K562 (cell line): Measurements from ENCODE around the gene POLR3E. TPM values are rescaled to one million over a fixed set of nuclear protein-coding genes. Genes with fewer than 3 reads are reported as not detected.

Experiments
- ATAC-seq: fragments of 200-7000 bp; cut with Tn5 transposase; 3 replicates; pipeline ENCODE4 v1.9.1; 2020; ENCODE audit warnings: moderate library complexity
- BruUV-seq: library from RNA; stranded (reverse); fragments of 400-500 nt; replicated peaks from 2 replicates; lab custom pipeline; 2021; lab: Mats Ljungman, UMichigan
- CTCF ChIA-PET: fragments of 300-600 bp; formaldehyde crosslinking; extraction: SDS; loops from one replicate; lab custom pipeline; 2021; ENCODE audit warnings: low intra/inter-chr PET ratio; lab: Yijun Ruan, JAX
- POLR2A ChIA-PET: fragments of 300-600, 350-650 bp; sonication (Branson Sonifier 250); formaldehyde crosslinking; extraction: SDS; loops from one replicate; lab custom pipeline; 2021; ENCODE audit warnings: antibody characterized with exemption, inconsistent platforms; lab: Yijun Ruan, JAX
- DNase-seq, 4 experiments: peaks; one replicate each; pipeline versions ENCODE4 v3.0.0 to v3.0.0-alpha.2; 2011 to 2018; ENCODE audit warnings: low spot score in 3 of 4, mixed read lengths in 3 of 4; ENCODE audit errors: extremely low read depth in 1 of 4
- FAIRE-seq: peaks from 2 replicates; lab custom pipeline; 2011; peaks lifted over from hg19 to GRCh38; lab: Jason Lieb, UNC
- H2AFZ ChIP-seq: 2 replicates; pipeline ENCODE4 v1.6.0; 2011; ENCODE audit warnings: low read depth, low read length, control low read depth, inconsistent platforms
- H3K27ac ChIP-seq: fragments of 200-600 bp; 3 replicates; pipeline ENCODE4 v1.8.0; 2011; ENCODE audit warnings: low read depth, mild to moderate bottlenecking, control low read depth, inconsistent platforms, low read length, moderate library complexity, mixed read lengths; ENCODE audit errors: extremely low read depth
- H3K27me3 ChIP-seq, 2 experiments: fragments of 300-600 bp in 1 of 2; 2 replicates in 1 of 2; 3 replicates in 1 of 2; pipeline versions ENCODE4 v1.6.0 to v1.8.0; 2011; ENCODE audit warnings: inconsistent platforms in 2 of 2, low read length in 2 of 2, mild to moderate bottlenecking in 1 of 2, mixed read lengths in 1 of 2, moderate library complexity in 1 of 2; ENCODE audit not compliant: control insufficient read depth in 2 of 2, insufficient read depth in 2 of 2
- H3K36me3 ChIP-seq: fragments of 300-600 bp; 3 replicates; pipeline ENCODE4 v1.8.0; 2011; ENCODE audit warnings: mild to moderate bottlenecking, low read length, inconsistent platforms; ENCODE audit not compliant: control insufficient read depth, insufficient read depth
- H3K4me1 ChIP-seq, 2 experiments: fragments of 200-600 bp in 1 of 2; replicated peaks in 1 of 2; 2 replicates in 1 of 2; 3 replicates in 1 of 2; pipeline versions ENCODE4 v1.5.1 to v1.8.0; 2011; ENCODE audit warnings: inconsistent platforms in 2 of 2, low read length in 2 of 2, mild to moderate bottlenecking in 1 of 2, mixed read lengths in 1 of 2, moderate library complexity in 1 of 2; ENCODE audit not compliant: control insufficient read depth in 2 of 2, insufficient read depth in 2 of 2
- H3K4me2 ChIP-seq: 2 replicates; pipeline ENCODE4 v1.6.1; 2011; ENCODE audit warnings: low read length, control low read depth, inconsistent platforms, mixed read lengths; ENCODE audit not compliant: insufficient read depth
- H3K4me3 ChIP-seq: fragments of 200-600 bp; sonication (generic), shearing (Covaris generic); 2 replicates; pipeline ENCODE4 v1.5.1; 2016; ENCODE audit warnings: control low read depth, inconsistent platforms
- H3K79me2 ChIP-seq: fragments of 200-600 bp; 3 replicates; pipeline ENCODE4 v1.8.0; 2011; ENCODE audit warnings: low read length, inconsistent platforms; ENCODE audit not compliant: control insufficient read depth, insufficient read depth
- H3K9ac ChIP-seq, 2 experiments: 2 replicates each; pipeline versions ENCODE4 v1.6.0 to v1.6.1; 2011; ENCODE audit warnings: low read depth in 2 of 2, low read length in 2 of 2, control low read depth in 1 of 2, inconsistent platforms in 1 of 2, mild to moderate bottlenecking in 1 of 2, mixed read lengths in 1 of 2; ENCODE audit not compliant: insufficient read depth in 1 of 2
- H3K9me1 ChIP-seq: one replicate; pipeline ENCODE4 v1.6.0; 2011; ENCODE audit warnings: inconsistent platforms, mild to moderate bottlenecking, low read length, moderate library complexity; ENCODE audit not compliant: control insufficient read depth, insufficient read depth
- H3K9me3 ChIP-seq: replicated peaks from 2 replicates; pipeline ENCODE4 v1.5.1; 2011; ENCODE audit warnings: low read depth, low read length, inconsistent platforms; ENCODE audit not compliant: control insufficient read depth, insufficient read depth
- H4K20me1 ChIP-seq: replicated peaks from 2 replicates; pipeline ENCODE4 v1.6.1; 2011; ENCODE audit warnings: low read length, inconsistent platforms, mixed read lengths; ENCODE audit not compliant: control insufficient read depth, insufficient read depth
- ESRRB ChIP-seq: fragments of 250-450 bp; sonication (Bioruptor Pico); IDR thresholded peaks from 2 replicates; pipeline ENCODE4 v1.5.0; 2020; ENCODE audit warnings: mild to moderate bottlenecking, moderate library complexity, borderline replicate concordance
- SRSF9 ChIP-seq: fragments of 200-400 bp; formaldehyde crosslinking; IDR thresholded peaks from 2 replicates; pipeline ENCODE4 v1.6.1; 2017; ENCODE audit warnings: low read depth, low read length, borderline replicate concordance
- TBL1XR1 ChIP-seq, 2 experiments: IDR thresholded peaks; 2 replicates each; pipeline ENCODE4 v1.6.1; 2012; ENCODE audit warnings: improper control_type of control experiment in 2 of 2, low read length in 2 of 2, mild to moderate bottlenecking in 1 of 2
- ZFPM2 ChIP-seq: fragments of 250-450 bp; sonication (Bioruptor Pico); IDR thresholded peaks from 2 replicates; pipeline ENCODE4 v1.5.1; 2022; ENCODE audit warnings: mild to moderate bottlenecking
- ZNF398 ChIP-seq: fragments of 250-450 bp; sonication (Bioruptor Pico); IDR thresholded peaks from 2 replicates; pipeline ENCODE4 v1.8.0; 2021; ENCODE audit warnings: moderate library complexity, mild to moderate bottlenecking, inconsistent platforms
- ZNF668 ChIP-seq: fragments of 250-450 bp; sonication (Bioruptor Pico); IDR thresholded peaks from 2 replicates; pipeline ENCODE4 v1.8.0; 2022; ENCODE audit warnings: mild to moderate bottlenecking, inconsistent platforms
- WGBS: fragments of 100-300 bp; shearing (Covaris generic); methylation state at CpG from one replicate; pipeline ENCODE4 v1.1.6; 2016; ENCODE audit warnings: low coverage, mixed read lengths; ENCODE audit not compliant: insufficient coverage; ENCODE audit errors: missing lambda C conversion rate; 5-methylcytosine and 5-hydroxymethylcytosine counted together
- in situ Hi-C: fragments of 300-500 bp; cut with MboI; formaldehyde crosslinking; loops from 4 replicates; pipeline ENCODE4 v1.15.0; 2018; ENCODE audit warnings: inconsistent platforms, mixed read lengths
- intact Hi-C: fragments of 100-400 bp; cut with micrococcal nuclease; formaldehyde crosslinking; loops from 2 replicates; pipeline ENCODE4 v1.14.2; 2022
- polyA plus RNA-seq, 8 experiments: library from polyadenylated mRNA; depleted of rRNA in 4 of 8; stranded (reverse) in 5 of 8; unstranded in 3 of 8; fragments of >200 nt; fragmentation: Nextera tagmentation in 2 of 8; fragmentation: Illumina TruSeq in 1 of 8; extraction: Ambion mirVana in 2 of 8; extraction: Trizol in 1 of 8; gene quantifications; 2 replicates each; pipeline versions ENCODE4 v1.2.1 to v1.2.3, GENCODE V29; 2011 to 2014; ENCODE audit warnings: inconsistent platforms in 1 of 8, missing spikeins in 1 of 8
- total RNA-seq, 7 experiments: library from RNA; depleted of rRNA in 6 of 7; stranded (reverse); fragments of >200 nt in 6 of 7; fragmentation: Illumina TruSeq in 2 of 7; extraction: Trizol in 2 of 7; gene quantifications; 2 replicates each; pipeline versions ENCODE4 v1.2.1 to v1.2.3, GENCODE V29; 2011 to 2021; ENCODE audit warnings: low replicate concordance in 1 of 7

The POLR3E gene
- total and polyA plus RNA-seq, 9 of the 15 experiments (the other 6 are each of a cell fraction or from before 2014, with no cell fraction given), result 17.7 to 151 (median 82.6) TPM

- in situ Hi-C loops (no loop called here), intact Hi-C loops (no loop called here)
- Histone ChIP-seq H3K27me3 (no peaks in the 10 kb centered on the region), H4K20me1 (no peaks in the 10 kb centered on the region), H3K4me3 (no peak overlapping the region), H2AFZ (no peak overlapping the region), H3K9me1 (peaks cover 2% of the 10 kb centered on the region), H3K9ac (no peak overlapping the region), H3K27ac (no peak overlapping the region), H3K9me3 (no peaks in the 10 kb centered on the region), H3K36me3 (peaks cover 65% of the 10 kb centered on the region), H3K79me2 (peaks cover 60% of the 10 kb centered on the region), H3K4me2 (no peak overlapping the region)
- FAIRE-seq (no peak), DNase-seq (no peak)
- ChIA-PET CTCF (no interaction called here), POLR2A (interaction anchor here (1.2 kb wide), 1 partner anchor 8 kb away, joined by 3 read pairs; no protein-coding TSS in a partner anchor)
- no TSS peak for BruUV-seq
- TF ChIP-seq TBL1XR1 (IDR thresholded peaks at IDR 0.05; ENCODE audit: low read length in 2 of 2) (no peak), ZFPM2 (no peak), SRSF9 (no peak), ZNF398 (CRISPR knock-in tag) (no peak), ZNF668 (CRISPR knock-in tag) (no peak), ESRRB (CRISPR knock-in tag) (no peak)
- TF ChIP-seq, all 486 proteins: peak for 0
- WGBS, result 93% methylated on average over 2 of the region's 2 CpGs
- peaks cover 0 to 15% of the 10 kb centered on the region in 2 experiments; a peak in 4 of 5 replicates for H3K4me1 ChIP-seq
- ATAC-seq, result no peak
These were observed 69.2 kb downstream of the POLR3E start for GRCh38 chr16:22366371-22366770.
